Measurements from ENCODE around the gene ITGA1. TPM values are rescaled to one million over a fixed set of nuclear protein-coding genes. Genes with fewer than 3 reads are reported as not detected.
"Not testable (repeated sequence)": the region's sequence is repeated elsewhere in the genome, so short reads cannot be mapped to it uniquely, and the experiment has no call there.

Gene ITGA1
- polyA plus RNA-seq, 10 donors = 16.5 to 32.4 (median 23.5) TPM

- peak; percentile 69 to 85 (median 73) for DNase-seq
These were observed 160.8 kb downstream of the ITGA1 start for GRCh38 chr5:52948418-52949076.

GRCh38 chr5:52950686-52951085 lies 163.0 kb downstream of the ITGA1 start:
- DNase-seq = no peak

GRCh38 chr5:52952483-52952882 lies 164.8 kb downstream of the ITGA1 start:
- no peak for DNase-seq

- DNase-seq = no peak
These were observed 168.3 kb downstream of the ITGA1 start for GRCh38 chr5:52956014-52956413.

DNA sequence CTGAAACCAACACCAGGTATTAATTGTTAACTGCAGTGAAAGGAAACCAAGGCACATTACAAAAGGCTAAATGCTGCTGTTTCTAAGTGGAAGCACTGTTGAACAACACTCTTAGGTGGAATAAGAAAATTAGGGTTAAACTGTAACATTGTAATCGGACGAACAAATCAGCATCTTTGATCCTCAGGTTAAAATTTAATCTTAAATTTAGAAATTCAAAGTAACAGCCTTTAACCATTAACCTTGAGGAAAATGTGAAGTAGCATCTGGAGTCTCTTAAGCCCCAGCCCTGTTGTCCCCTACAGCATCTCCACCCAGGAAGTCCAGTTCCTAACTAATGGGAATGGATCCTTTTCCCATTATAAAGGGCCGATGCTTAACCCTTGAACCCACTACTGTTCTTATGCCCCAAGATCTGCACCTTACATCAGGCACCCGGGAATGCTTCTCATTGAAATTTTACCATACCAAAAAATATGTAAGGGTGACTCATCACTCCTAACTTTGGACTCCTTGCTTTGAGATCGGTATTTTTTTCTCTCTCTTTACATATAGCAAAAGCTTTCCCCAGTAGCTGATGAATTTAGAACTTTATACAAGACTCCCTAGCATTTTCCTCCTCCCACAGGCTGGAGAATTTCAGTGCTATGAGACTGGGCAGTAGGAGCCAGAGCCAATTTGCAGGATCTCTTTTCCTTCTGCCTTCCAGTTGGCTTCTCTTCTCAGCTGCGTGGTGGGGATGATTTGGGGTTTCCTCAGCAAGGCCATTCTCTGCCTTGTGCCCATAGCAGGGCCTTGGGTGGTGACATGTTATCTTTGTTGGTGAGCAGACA lies 169.4 kb downstream of the ITGA1 start:
- no peak for DNase-seq

DNA sequence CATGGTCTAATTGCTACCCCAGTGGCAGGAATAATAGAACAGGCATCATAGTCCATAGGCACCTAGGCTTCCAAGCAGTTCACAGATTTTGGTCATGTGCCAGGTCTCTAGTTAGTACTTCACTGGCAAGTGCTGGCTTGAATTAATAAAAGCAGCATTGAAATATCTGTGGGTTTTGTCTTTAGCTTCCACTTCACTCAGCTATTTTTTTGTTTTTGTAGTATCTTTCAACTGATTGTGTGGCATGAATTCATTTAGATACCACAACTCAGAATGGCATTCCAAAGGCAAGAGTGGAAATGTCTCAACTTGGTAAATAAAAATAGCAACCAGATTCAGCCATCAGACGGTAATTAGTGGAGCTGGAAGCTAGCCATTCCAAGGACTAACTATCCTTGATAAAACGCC lies 173.6 kb downstream of the ITGA1 start:
- peak in 1 of 3 donors; percentile 9 for DNase-seq

- DNase-seq = no peak
These were observed 175.9 kb downstream of the ITGA1 start for GRCh38 chr5:52963636-52964035.

- no peak for DNase-seq
These were observed 176.4 kb downstream of the ITGA1 start for GRCh38 chr5:52964138-52964537.

DNA sequence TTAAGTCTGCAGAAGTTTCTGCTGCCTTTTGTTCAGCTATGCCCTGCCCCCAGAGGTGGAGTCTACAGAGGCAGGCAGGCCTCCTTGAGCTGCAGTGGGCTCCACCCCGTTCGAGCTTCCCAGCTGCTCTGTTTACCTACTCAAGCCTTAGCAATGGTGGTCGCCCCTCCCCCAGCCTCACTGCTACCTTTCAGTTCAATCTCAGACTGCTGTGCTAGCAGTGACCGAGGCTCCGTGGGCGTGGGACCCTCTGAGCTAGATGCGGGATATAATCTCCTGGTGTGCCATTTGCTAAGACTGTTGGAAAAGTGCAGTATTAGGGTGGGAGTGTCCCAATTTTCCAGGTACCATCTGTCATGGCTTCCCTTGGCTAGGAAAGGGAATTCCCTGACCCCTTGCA lies 188.4 kb downstream of the ITGA1 start:
- not testable (repeated sequence) for DNase-seq

DNA sequence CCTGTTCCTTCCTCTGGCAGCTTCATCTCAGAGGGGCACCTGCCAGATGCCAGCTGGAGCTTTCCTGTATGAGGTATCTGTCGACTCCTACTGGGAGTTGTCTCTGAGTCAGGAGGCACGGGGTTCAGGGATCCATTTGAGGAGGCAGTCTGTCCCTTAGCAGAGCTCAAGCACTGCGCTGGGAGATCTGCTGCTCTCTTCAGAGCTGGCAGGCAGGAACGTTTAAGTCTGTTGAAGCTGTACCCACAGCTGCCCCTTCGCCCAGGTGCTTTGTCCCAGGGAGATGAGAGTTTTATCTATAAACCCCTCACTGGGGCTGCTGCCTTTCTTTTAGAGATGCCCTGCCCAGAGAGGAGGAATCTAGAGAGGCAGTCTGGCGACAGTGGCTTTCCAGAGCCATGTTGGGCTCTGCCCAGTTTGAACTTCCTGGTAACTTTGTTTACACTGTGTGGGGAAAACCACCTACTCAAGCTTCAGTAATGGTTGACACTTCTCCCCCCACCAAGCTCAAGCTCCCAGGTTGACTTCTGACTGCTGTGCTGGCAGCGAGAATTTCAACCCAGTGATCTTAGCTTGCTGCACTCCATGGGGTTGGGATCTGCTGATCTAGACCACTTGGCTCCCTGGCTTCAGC lies 189.7 kb downstream of the ITGA1 start:
- DNase-seq = no peak

DNA sequence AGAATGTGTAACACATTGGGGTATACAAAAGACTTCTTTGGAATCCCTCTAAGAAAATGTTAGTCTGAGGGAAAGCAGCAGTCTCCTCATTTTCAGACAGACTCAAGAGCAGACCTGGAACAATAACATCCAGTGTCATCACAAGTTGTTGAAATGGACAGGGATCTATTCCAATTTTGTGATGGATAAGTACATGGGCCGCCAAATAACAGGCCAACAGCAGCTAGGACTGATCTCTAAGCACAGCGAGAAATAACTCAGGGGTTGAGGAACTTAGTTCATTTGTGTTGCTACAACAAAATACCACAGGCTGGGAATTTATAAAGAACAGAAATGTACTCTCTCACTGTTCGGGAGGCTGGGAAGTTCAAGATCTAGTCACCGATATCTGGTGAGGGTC lies 193.8 kb downstream of the ITGA1 start:
- DNase-seq = no peak

DNA sequence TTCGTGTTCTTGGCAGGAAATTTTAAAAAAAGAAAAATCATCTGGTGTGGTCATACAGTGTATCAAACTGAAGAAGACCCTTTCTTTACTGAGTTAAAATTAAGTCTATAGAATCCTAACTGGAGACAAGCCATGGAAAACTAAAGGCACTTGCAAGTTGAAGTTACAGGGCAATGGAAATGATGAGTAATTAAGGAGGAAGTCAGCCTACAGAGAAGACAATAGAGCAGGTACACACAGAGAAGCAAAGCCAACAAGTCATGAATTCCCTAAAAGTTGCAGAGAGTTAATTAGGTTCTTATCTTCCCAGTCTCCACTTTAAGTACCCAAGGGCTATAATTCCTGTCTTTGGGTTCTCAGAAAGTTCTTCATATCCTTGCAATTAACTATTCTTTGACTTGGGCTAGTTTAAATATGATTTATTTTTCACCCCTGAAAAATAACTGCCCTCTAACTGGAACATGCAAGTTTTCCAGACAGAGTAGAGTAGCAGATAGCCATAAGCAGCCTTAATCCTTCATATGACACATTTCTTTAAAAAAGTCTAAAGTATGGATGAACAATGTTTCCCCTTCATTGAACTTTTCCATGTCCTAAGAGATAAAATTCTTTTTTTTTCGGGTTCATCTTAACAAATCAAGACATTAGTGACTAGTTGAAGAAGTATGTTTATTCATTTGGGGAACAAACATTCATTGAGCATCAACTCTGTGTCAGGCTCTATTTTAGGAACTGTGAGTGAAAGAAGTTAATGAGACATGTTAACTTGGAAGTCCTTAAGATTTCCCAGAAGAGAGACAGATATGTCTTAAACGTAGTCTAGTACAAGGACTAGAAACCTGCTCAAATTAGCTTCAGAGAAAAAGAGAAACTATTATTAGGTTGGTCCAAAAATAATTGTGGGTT lies 196.3 kb downstream of the ITGA1 start:
- no peak for DNase-seq

- no peak for DNase-seq
These were observed 197.6 kb downstream of the ITGA1 start for GRCh38 chr5:52985306-52985705.

- DNase-seq = peak in 1 of 3 donors; percentile 26
These were observed 200.1 kb downstream of the ITGA1 start for GRCh38 chr5:52987711-52988331.

- peak in 2 of 3 donors; percentile 20 to 42 for DNase-seq
These were observed 200.8 kb downstream of the ITGA1 start for GRCh38 chr5:52988335-52989024.

DNA sequence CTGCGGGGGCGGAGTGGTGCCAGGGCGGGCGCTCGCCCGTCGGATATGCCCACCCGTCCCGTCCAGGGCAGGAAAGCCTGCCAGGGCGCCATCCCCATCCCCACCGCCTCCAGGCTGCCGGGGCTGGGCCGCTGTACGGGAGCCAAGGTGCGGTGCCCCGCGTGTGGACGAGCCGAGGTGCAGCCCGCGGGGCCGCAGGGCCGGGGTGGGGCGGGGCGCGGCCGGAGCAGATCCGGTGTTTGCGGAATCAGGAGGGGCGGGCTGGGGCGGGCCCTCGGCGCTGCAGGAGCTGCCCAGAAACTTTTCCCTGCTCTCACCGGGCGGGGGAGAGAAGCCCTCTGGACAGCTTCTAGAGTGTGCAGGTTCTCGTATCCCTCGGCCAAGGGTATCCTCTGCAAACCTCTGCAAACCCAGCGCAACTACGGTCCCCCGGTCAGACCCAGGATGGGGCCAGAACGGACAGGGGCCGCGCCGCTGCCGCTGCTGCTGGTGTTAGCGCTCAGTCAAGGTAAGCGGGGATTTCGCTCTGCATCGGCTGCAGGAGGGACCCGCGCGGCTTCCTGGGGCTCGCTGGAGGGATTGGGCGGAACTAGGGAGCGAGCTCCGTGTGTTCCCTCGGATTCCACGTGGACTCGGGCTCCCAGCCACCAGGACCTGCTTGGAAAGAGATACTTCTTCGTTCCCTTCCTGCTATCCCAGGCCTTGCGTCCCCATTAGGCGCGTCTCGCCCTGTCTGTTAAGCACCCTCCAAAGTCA lies 201.5 kb downstream of the ITGA1 start, which contains the start of gene ITGA2:
Gene ITGA2 (plus strand): TSS at position 328 of the 756 bp plus-strand sequence. CDS start 117 bp downstream, at position 445.
- DNase-seq = peak; percentile 24 to 78 (median 57)

- DNase-seq = peak; percentile 21 to 76 (median 49)
These were observed 202.2 kb downstream of the ITGA1 start for GRCh38 chr5:52989781-52990527.

DNA sequence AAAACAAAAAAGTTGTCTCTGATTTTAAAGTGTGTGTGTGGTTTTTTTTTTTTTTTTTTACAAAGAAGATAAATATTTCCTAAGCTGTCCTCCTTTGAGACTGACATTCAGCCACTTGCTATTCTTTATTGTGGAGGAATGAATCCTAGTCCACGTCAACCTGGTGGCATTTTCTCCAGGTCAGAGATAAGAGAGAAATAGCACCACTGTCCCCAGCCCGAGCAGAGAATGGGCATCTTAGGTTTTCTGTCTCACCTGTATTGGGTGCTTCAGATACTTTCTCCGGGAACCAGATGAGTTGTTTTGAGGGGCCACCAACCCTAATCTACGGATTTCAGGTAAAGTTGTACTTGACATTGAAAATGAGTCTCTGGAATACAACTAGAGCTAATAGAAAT lies 202.8 kb downstream of the ITGA1 start:
- DNase-seq = no peak

GRCh38 chr5:52993367-52993766 lies 205.7 kb downstream of the ITGA1 start:
- DNase-seq = no peak

All from muscle of back (tissue), 11 donors.